Measurements from ENCODE around the gene NRSN2. TPM values are rescaled to one million over a fixed set of nuclear protein-coding genes. Genes with fewer than 3 reads are reported as not detected.

Gene NRSN2
- total and polyA plus RNA-seq, 2 of the 4 experiments (the other 2 are of a cell fraction): 9.9 to 101 TPM

GRCh38 chr20:341682-342081, 5.2 kb upstream of the NRSN2 start:
- H2AK5ac ChIP-seq (ENCODE audit: low read depth, low read length): no peak overlapping the region
- H3K23ac ChIP-seq (ENCODE audit: low read depth, low read length): no peak overlapping the region
- no peak overlapping the region for H2BK20ac ChIP-seq (ENCODE audit: low read depth, low read length)
- no peak overlapping the region for H3K4ac ChIP-seq (ENCODE audit: low read depth, low read length)
- H3K9me3 ChIP-seq (ENCODE audit: control insufficient read depth, insufficient read depth, low read length): peaks cover 9% of the 10 kb centered on the region
- H3K9me1 ChIP-seq (ENCODE audit: insufficient read depth, low read length): peaks cover 7% of the 10 kb centered on the region
- H4K91ac ChIP-seq (ENCODE audit: insufficient read depth, low read depth, low read length): no peak overlapping the region
- no peak overlapping the region for H2BK120ac ChIP-seq (ENCODE audit: low read depth, low read length)
- no peaks in the 10 kb centered on the region for H3K27me3 ChIP-seq (ENCODE audit: control insufficient read depth, insufficient read depth, low read length)
- H4K5ac ChIP-seq (ENCODE audit: low read depth, low read length): no peak overlapping the region
- no peak overlapping the region for H4K8ac ChIP-seq (ENCODE audit: low read depth in 2 of 2, low read length in 2 of 2)
- DNase-seq (peak; percentile 89), ATAC-seq (ENCODE audit: low read depth) (peak; percentile 33)
- intact Hi-C loops (cut with micrococcal nuclease): no loop called here
- no CpG with 5 or more reads among the region's 2 CpGs for WGBS, 2 experiments (ENCODE audit: extremely low coverage in 2 of 2, insufficient read length in 1 of 2)
- no peak overlapping the region for H2AK9ac ChIP-seq (replicated peaks; ENCODE audit: low read depth, low read length, poor library complexity)
- no peak overlapping the region for H3K4me2 ChIP-seq (ENCODE audit: low read depth, low read length)
- dilution Hi-C loops (cut with HindIII; ENCODE audit: low sequenced_read_pairs, unreplicated experiment): no loop called here
- ChIA-PET CTCF (no interaction called here), POLR2A (ENCODE audit: unreplicated experiment) (no interaction called here)
- in situ Hi-C loops (cut with MboI; ENCODE audit: low sequenced_read_pairs): no loop called here
- H3K9ac ChIP-seq (ENCODE audit: low read depth, low read length): no peak overlapping the region
- H2BK15ac ChIP-seq (ENCODE audit: low read depth, low read length): no peak overlapping the region
- H3K4me3 ChIP-seq (ENCODE audit: insufficient read depth, low read depth, low read length): no peak overlapping the region
- no peak overlapping the region for H2BK5ac ChIP-seq (ENCODE audit: low read depth, low read length, poor library complexity, severe bottlenecking)
- H3K18ac ChIP-seq (ENCODE audit: low read depth, low read length): no peak overlapping the region
- peaks cover 14% of the 10 kb centered on the region in 2 experiments; a peak in 3 of 4 replicates for H3K79me1 ChIP-seq (ENCODE audit: low read depth in 1 of 2, low read length in 2 of 2)
- TF ChIP-seq RAD21 (IDR thresholded peaks at IDR 0.05; ENCODE audit: low read length): no peak
- no peak for TF ChIP-seq ELK1 (IDR thresholded peaks at IDR 0.05; ENCODE audit: borderline replicate concordance, low read depth, low read length)
- no peak for TF ChIP-seq CTCF (conservative IDR thresholded peaks at IDR 0.05; ENCODE audit: low read depth, low read length)
- TF ChIP-seq RCOR1 (IDR thresholded peaks at IDR 0.05; ENCODE audit: insufficient replicate concordance, low read length): no peak
- no peak for TF ChIP-seq POLR2A (IDR thresholded peaks at IDR 0.05; ENCODE audit: low read depth, low read length)
- TF ChIP-seq CEBPB (IDR thresholded peaks at IDR 0.05; ENCODE audit: low read depth, low read length): peak; percentile 40; the same call in 1 of the 2 replicates
- no peak for TF ChIP-seq NFE2L2 (IDR thresholded peaks at IDR 0.05; ENCODE audit: low read depth, low read length)
- TF ChIP-seq RFX5 (IDR thresholded peaks at IDR 0.05; ENCODE audit: low read depth, low read length): no peak
- TF ChIP-seq CHD1 (IDR thresholded peaks at IDR 0.05; ENCODE audit: low read depth, low read length): no peak
- TF ChIP-seq USF2 (IDR thresholded peaks at IDR 0.05; ENCODE audit: low read depth, low read length): no peak
- no peak for TF ChIP-seq SMC3 (IDR thresholded peaks at IDR 0.05; ENCODE audit: low read depth, low read length)
- TF ChIP-seq FOS (IDR thresholded peaks at IDR 0.05; ENCODE audit: low read depth, low read length): peak; percentile 68
- no peak for TF ChIP-seq MAZ (IDR thresholded peaks at IDR 0.05; ENCODE audit: borderline replicate concordance, low read depth, low read length)
- TF ChIP-seq BHLHE40 (IDR thresholded peaks at IDR 0.05; ENCODE audit: low read depth, low read length): no peak
- no peak for TF ChIP-seq MXI1 (IDR thresholded peaks at IDR 0.05; ENCODE audit: borderline replicate concordance, low read depth, low read length)
- TF ChIP-seq MAFK (IDR thresholded peaks at IDR 0.05; ENCODE audit: low read depth, low read length): no peak
- H2AFZ ChIP-seq (replicated peaks; ENCODE audit: low read length, poor library complexity): no peak overlapping the region
- H3K4me1 ChIP-seq (ENCODE audit: control insufficient read depth, insufficient read depth, low read length): peaks cover 4% of the 10 kb centered on the region
- no peak overlapping the region for H3K56ac ChIP-seq (ENCODE audit: extremely low read depth, insufficient read depth, low read length)
- no peak overlapping the region for H3K14ac ChIP-seq (replicated peaks; ENCODE audit: low read depth, low read length)
- no TSS peak for BruUV-seq (replicated peaks)
- 0 out of 2 replicates have a peak, but pooled peaks cover 1% of the 10 kb centered on the region for H3K36me3 ChIP-seq (ENCODE audit: control insufficient read depth, insufficient read depth, low read length)
- no peak overlapping the region for H3K27ac ChIP-seq (ENCODE audit: insufficient read depth, low read length)
- no peaks in the 10 kb centered on the region for H4K20me1 ChIP-seq (ENCODE audit: insufficient read depth, low read length)

All from IMR-90 (cell line).